ENCODE data around the gene CECR2. TPM values are rescaled to one million over a fixed set of nuclear protein-coding genes. Genes with fewer than 3 reads are reported as not detected.

CECR2 gene
- total and polyA plus RNA-seq, 9 donors, result 0.87 to 6.7 (median 1.4) TPM

GRCh38 chr22:17596226-17596625 lies 227.0 kb downstream of the CECR2 start:
- 92 to 97% (median 96%) methylated on average over 6 of the region's 6 CpGs for WGBS, 3 donors
- no peaks in the 10 kb centered on the region for H3K9me3 ChIP-seq
- no peak overlapping the region for H3K27ac ChIP-seq
- peak in 1 of 5 donors; percentile 13 for DNase-seq
- TF ChIP-seq CTCF (IDR thresholded peaks at IDR 0.05), result no peak
- TF ChIP-seq EP300 (IDR thresholded peaks at IDR 0.05), result no peak
- no peak for TF ChIP-seq POLR2A (IDR thresholded peaks at IDR 0.05)
- no peaks in the 10 kb centered on the region for H3K36me3 ChIP-seq
- H3K4me1 ChIP-seq (ENCODE audit: insufficient read depth), result no peaks in the 10 kb centered on the region
- no peaks in the 10 kb centered on the region for H3K27me3 ChIP-seq
- intact Hi-C loops (cut with DNase I), result no loop called here
- no peak overlapping the region for H3K4me3 ChIP-seq

GRCh38 chr22:17597217-17597616 lies 228.0 kb downstream of the CECR2 start:
- TF ChIP-seq EP300 (IDR thresholded peaks at IDR 0.05) (no peak), POLR2A (IDR thresholded peaks at IDR 0.05) (no peak), CTCF (IDR thresholded peaks at IDR 0.05) (no peak)
- intact Hi-C loops (cut with DNase I), result no loop called here
- Histone ChIP-seq H3K27me3 (no peaks in the 10 kb centered on the region), H3K4me1 (ENCODE audit: insufficient read depth) (no peaks in the 10 kb centered on the region), H3K4me3 (no peak overlapping the region), H3K27ac (no peak overlapping the region), H3K9me3 (no peaks in the 10 kb centered on the region), H3K36me3 (no peaks in the 10 kb centered on the region)
- DNase-seq, result no peak
- WGBS, 3 donors, result 87 to 98% (median 96%) methylated on average over 2 of the region's 2 CpGs

- no peak for DNase-seq
- Histone ChIP-seq H3K4me3 (no peak overlapping the region), H3K27ac (no peak overlapping the region), H3K27me3 (no peaks in the 10 kb centered on the region), H3K36me3 (no peaks in the 10 kb centered on the region), H3K4me1 (ENCODE audit: insufficient read depth) (no peaks in the 10 kb centered on the region), H3K9me3 (no peaks in the 10 kb centered on the region)
- TF ChIP-seq POLR2A (IDR thresholded peaks at IDR 0.05), result no peak
- no peak for TF ChIP-seq CTCF (IDR thresholded peaks at IDR 0.05)
- TF ChIP-seq EP300 (IDR thresholded peaks at IDR 0.05), result no peak
- WGBS, 3 donors, result 93 to 97% (median 95%) methylated on average over 4 of the region's 4 CpGs
- intact Hi-C loops (cut with DNase I), result no loop called here
Measured at GRCh38 chr22:17598318-17598717, 229.1 kb downstream of the CECR2 start.

- Histone ChIP-seq H3K36me3 (no peaks in the 10 kb centered on the region), H3K9me3 (no peaks in the 10 kb centered on the region), H3K27me3 (no peaks in the 10 kb centered on the region), H3K4me3 (no peak overlapping the region), H3K27ac (no peak overlapping the region), H3K4me1 (ENCODE audit: insufficient read depth) (no peaks in the 10 kb centered on the region)
- intact Hi-C loops (cut with DNase I), result no loop called here
- no peak for TF ChIP-seq CTCF (IDR thresholded peaks at IDR 0.05)
- no peak for TF ChIP-seq EP300 (IDR thresholded peaks at IDR 0.05)
- TF ChIP-seq POLR2A (IDR thresholded peaks at IDR 0.05), result no peak
- 61 to 64% (median 61%) methylated on average over 3 of the region's 3 CpGs for WGBS, 3 donors
- DNase-seq, result no peak
Measured at GRCh38 chr22:17601031-17601430, 231.8 kb downstream of the CECR2 start.

- Histone ChIP-seq H3K4me3 (no peak overlapping the region), H3K4me1 (ENCODE audit: insufficient read depth) (no peaks in the 10 kb centered on the region), H3K36me3 (no peaks in the 10 kb centered on the region), H3K9me3 (no peaks in the 10 kb centered on the region), H3K27me3 (no peaks in the 10 kb centered on the region), H3K27ac (no peak overlapping the region)
- WGBS, 3 donors, result 70 to 76% (median 75%) methylated on average over 4 of the region's 4 CpGs
- no peak for DNase-seq
- intact Hi-C loops (cut with DNase I), result no loop called here
- no peak for TF ChIP-seq POLR2A (IDR thresholded peaks at IDR 0.05)
- TF ChIP-seq EP300 (IDR thresholded peaks at IDR 0.05), result no peak
- TF ChIP-seq CTCF (IDR thresholded peaks at IDR 0.05), result no peak
Measured at GRCh38 chr22:17603668-17604067, 234.4 kb downstream of the CECR2 start.
